Measurements from ENCODE around the gene THSD7A. TPM values are rescaled to one million over a fixed set of nuclear protein-coding genes. Genes with fewer than 3 reads are reported as not detected.

THSD7A gene
- polyA plus RNA-seq, 1 donor (not counting 4 experiments of a cell fraction or from before 2014, with no cell fraction given): not detected

- FAIRE-seq (no peak), DNase-seq (ENCODE audit: low read depth, low spot score) (no peak)
- Histone ChIP-seq H4K20me1 (ENCODE audit: control insufficient read depth, extremely low read depth, insufficient read depth, low read length) (no peaks in the 10 kb centered on the region), H3K9me1 (ENCODE audit: control insufficient read depth, extremely low read depth, insufficient read depth, low read length) (no peaks in the 10 kb centered on the region), H3K79me2 (ENCODE audit: control insufficient read depth, insufficient read depth, low read length) (no peaks in the 10 kb centered on the region), H3K4me2 (ENCODE audit: control insufficient read depth, extremely low read depth, insufficient read depth, low read depth, low read length) (no peak overlapping the region), H3K4me3 (ENCODE audit: control insufficient read depth in 2 of 3, extremely low read depth in 1 of 3, insufficient read depth in 2 of 3, low read depth in 1 of 3, low read length in 3 of 3) (no peak overlapping the region), H3K27ac (ENCODE audit: control insufficient read depth, insufficient read depth, low read length) (no peak overlapping the region), H3K4me1 (ENCODE audit: control insufficient read depth, extremely low read depth, insufficient read depth, low read length) (no peaks in the 10 kb centered on the region), H3K36me3 (ENCODE audit: control insufficient read depth in 2 of 2, extremely low read depth in 1 of 2, insufficient read depth in 2 of 2, low read length in 2 of 2) (no peaks in the 10 kb centered on the region), H3K9ac (ENCODE audit: control insufficient read depth, extremely low read depth, insufficient read depth, low read length) (no peak overlapping the region), H3K9me3 (ENCODE audit: control insufficient read depth, low read depth, low read length) (no peaks in the 10 kb centered on the region), H3K27me3 (ENCODE audit: control insufficient read depth, extremely low read depth, insufficient read depth, low read length) (no peaks in the 10 kb centered on the region), H2AFZ (ENCODE audit: control insufficient read depth, low read length) (no peak overlapping the region)
- dilution Hi-C loops (cut with MboI; ENCODE audit: extremely low pct_ligation_motif_present, low sequenced_read_pairs): no loop called here
- TF ChIP-seq EZH2 (IDR thresholded peaks at IDR 0.05; ENCODE audit: low read length): no peak
- TF ChIP-seq CTCF (optimal IDR thresholded peaks at IDR 0.05 in 1 of 3, IDR thresholded peaks at IDR 0.05 in 1 of 3, conservative IDR thresholded peaks at IDR 0.05 in 1 of 3; ENCODE audit: extremely low read depth in 1 of 3, insufficient read depth in 2 of 3, low read length in 3 of 3): no peak
Observed at GRCh38 chr7:11570205-11570604, 261.8 kb downstream of the THSD7A start.

GRCh38 chr7:11567571-11567970, 264.4 kb downstream of the THSD7A start:
- H3K4me3 ChIP-seq (ENCODE audit: control insufficient read depth in 2 of 3, extremely low read depth in 1 of 3, insufficient read depth in 2 of 3, low read depth in 1 of 3, low read length in 3 of 3): no peak overlapping the region
- no peaks in the 10 kb centered on the region for H3K27me3 ChIP-seq (ENCODE audit: control insufficient read depth, extremely low read depth, insufficient read depth, low read length)
- no peaks in the 10 kb centered on the region for H3K9me3 ChIP-seq (ENCODE audit: control insufficient read depth, low read depth, low read length)
- H3K79me2 ChIP-seq (ENCODE audit: control insufficient read depth, insufficient read depth, low read length): no peaks in the 10 kb centered on the region
- no peaks in the 10 kb centered on the region for H3K4me1 ChIP-seq (ENCODE audit: control insufficient read depth, extremely low read depth, insufficient read depth, low read length)
- H2AFZ ChIP-seq (ENCODE audit: control insufficient read depth, low read length): no peak overlapping the region
- TF ChIP-seq EZH2 (IDR thresholded peaks at IDR 0.05; ENCODE audit: low read length) (no peak), CTCF (optimal IDR thresholded peaks at IDR 0.05 in 1 of 3, IDR thresholded peaks at IDR 0.05 in 1 of 3, conservative IDR thresholded peaks at IDR 0.05 in 1 of 3; ENCODE audit: extremely low read depth in 1 of 3, insufficient read depth in 2 of 3, low read length in 3 of 3) (no peak)
- FAIRE-seq (no peak), DNase-seq (ENCODE audit: low read depth, low spot score) (no peak)
- H3K9ac ChIP-seq (ENCODE audit: control insufficient read depth, extremely low read depth, insufficient read depth, low read length): no peak overlapping the region
- H3K27ac ChIP-seq (ENCODE audit: control insufficient read depth, insufficient read depth, low read length): no peak overlapping the region
- no peaks in the 10 kb centered on the region for H4K20me1 ChIP-seq (ENCODE audit: control insufficient read depth, extremely low read depth, insufficient read depth, low read length)
- H3K9me1 ChIP-seq (ENCODE audit: control insufficient read depth, extremely low read depth, insufficient read depth, low read length): no peaks in the 10 kb centered on the region
- no peaks in the 10 kb centered on the region for H3K36me3 ChIP-seq (ENCODE audit: control insufficient read depth in 2 of 2, extremely low read depth in 1 of 2, insufficient read depth in 2 of 2, low read length in 2 of 2)
- H3K4me2 ChIP-seq (ENCODE audit: control insufficient read depth, extremely low read depth, insufficient read depth, low read depth, low read length): no peak overlapping the region
- dilution Hi-C loops (cut with MboI; ENCODE audit: extremely low pct_ligation_motif_present, low sequenced_read_pairs): no loop called here

Data from keratinocyte (primary cell).